ENCODE measurements around the gene KCTD21.
"Not testable (repeated sequence)": the region's sequence is repeated elsewhere in the genome, so short reads cannot be mapped to it uniquely, and the experiment has no call there.

The KCTD21 gene, protein sequence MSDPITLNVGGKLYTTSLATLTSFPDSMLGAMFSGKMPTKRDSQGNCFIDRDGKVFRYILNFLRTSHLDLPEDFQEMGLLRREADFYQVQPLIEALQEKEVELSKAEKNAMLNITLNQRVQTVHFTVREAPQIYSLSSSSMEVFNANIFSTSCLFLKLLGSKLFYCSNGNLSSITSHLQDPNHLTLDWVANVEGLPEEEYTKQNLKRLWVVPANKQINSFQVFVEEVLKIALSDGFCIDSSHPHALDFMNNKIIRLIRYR

DNA sequence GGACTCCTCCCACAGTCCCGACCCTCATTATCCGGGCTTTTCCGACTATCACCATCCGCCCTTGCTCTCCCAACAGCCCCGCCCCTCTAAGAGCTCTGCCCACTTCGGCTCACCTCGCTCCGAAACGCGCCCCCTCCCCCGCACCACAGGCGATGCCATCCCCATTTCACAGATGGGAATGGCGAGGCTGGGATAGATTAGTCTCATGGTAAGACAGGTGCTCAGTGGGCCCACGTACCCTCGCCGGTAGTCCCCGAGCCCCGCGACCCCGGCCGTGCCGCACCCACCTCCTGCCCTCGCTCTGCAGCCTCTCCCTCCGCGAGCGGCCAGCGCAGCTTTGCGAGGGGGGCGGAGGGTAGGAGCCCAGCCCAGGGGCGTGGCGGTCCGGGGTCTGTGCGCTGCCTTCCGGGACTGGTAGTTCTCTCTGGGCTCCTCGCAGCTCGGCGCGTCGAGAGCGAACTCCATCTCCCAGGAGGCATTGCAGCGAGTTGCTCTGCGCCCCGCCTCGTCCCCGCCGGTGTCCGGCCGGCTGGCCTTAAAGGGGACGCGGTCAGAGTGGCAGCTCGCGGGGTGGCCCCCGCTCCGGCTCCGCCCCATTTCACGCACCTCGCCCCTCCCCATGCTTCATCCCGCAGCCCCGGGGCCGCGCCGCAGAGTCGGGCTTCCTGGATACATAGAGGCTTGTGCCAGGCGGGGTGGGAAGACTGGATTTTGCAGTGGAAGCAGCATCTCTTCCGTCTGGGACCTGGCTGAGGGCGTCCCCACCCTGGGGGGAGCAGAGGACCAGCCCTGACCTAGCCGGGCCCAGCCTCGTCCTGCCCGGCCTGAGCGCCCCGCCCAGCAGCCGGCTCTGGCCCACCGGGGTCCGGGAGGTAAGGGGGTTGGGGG is at the start of gene KCTD21, which contains the start of gene USP35:
Gene KCTD21, minus strand, starts transcription at position 341 of the 888 bp plus-strand sequence. CDS start 14,072 bp downstream, outside the sequence.
Gene USP35, plus strand, starts transcription at position 634 of the 888 bp plus-strand sequence. CDS start 7,327 bp downstream, outside the sequence.
- peak; percentile 94 to 95 for ATAC-seq

DNA sequence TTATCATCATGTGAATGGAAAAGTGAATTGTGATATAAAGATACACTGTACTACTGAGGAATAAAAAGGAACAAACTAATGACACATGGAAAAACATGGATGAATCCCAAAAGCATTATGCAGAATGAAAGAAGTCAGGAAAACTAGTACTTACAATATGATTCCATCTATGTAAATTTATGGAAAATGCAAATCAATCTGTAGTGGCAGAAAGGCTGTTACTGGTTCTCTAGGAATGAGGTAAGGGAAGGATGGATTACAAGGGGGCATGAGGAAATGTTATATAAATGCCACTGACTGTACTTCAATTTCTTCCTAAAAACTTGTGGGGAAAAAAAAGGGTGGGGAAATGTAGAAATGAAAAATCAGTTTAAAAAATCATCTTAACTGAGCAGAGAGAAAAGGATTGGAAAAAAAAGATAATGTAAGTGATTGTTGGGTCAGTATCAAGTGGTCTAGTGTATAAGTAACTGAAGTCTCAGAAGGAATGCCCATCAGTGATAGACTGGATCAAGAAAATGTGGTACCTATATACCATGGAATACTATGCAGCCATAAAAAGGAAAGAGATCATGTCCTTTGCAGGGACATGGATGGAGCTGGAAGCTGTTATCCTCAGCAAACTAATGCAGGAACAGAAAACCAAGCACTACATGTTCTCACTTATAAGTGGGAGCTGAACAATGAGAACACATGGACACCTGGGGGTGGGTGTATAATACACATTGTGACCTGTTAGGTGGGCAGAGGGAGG is 49.0 kb upstream of the KCTD21 start:
- no peak for ATAC-seq

DNA sequence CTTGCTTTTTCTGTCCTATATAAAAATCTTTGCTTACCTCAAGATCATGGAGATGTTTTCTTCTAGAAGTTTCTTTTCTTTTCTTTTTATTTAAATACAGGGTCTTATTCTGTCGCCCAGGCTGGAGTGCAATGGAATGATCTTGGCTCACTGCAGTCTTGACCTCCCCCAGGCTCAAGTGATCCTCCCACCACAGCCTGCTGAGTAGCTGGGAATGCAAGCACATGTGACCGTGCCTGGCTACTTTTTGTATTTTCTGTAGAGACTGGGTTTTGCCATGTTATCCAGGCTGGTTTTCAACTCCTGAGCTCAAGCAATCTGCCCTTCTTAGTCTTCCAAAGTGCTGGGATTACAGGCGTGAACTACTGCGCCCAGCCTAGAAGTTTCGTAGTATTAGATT is 45.6 kb upstream of the KCTD21 start:
- ATAC-seq: no peak

DNA sequence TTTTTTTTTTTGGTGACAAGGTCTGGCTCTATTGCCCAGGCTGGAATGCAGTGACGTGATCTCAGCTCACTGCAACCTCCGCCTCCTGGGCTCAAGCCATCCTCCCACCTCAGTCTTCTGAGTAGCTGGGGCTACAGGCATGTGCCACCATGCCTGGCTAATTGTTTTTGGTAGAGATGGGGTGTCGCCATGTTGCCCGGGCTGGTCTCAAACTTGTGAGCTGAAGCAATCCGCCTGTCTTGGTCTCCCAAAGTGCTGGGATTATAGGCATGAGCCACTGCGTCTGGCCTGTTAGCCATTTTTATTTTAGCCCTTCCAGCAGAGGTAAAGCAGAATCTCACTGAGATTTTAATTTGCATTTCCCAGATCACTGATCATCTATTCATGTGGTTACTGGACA is 44.6 kb upstream of the KCTD21 start:
- ATAC-seq: not testable (repeated sequence)

DNA sequence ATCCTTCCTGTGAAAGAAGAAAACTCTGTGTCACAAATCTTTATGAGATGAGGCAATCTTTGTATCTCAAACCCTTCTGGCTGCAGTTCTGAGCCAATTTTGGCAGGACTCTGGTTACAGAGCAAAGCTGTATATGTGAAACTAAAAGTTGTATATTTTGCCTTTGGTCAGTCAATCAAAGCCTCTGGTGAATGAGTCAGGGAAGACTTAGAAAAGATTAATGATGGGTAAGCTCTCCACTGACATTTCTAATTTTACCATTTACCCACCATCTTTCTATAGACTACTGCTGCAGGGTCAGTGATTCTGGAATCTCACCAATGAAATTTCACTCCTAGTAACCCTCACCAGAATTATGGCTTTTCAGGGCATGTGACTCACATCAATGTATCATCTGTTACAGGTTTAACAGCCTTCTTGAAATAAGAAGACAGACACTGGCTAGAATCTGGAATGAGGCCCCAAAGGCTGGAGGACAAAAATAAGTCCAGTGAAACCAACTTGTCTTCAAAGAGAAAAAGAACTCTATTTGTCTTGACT is 43.6 kb upstream of the KCTD21 start:
- ATAC-seq: no peak

DNA sequence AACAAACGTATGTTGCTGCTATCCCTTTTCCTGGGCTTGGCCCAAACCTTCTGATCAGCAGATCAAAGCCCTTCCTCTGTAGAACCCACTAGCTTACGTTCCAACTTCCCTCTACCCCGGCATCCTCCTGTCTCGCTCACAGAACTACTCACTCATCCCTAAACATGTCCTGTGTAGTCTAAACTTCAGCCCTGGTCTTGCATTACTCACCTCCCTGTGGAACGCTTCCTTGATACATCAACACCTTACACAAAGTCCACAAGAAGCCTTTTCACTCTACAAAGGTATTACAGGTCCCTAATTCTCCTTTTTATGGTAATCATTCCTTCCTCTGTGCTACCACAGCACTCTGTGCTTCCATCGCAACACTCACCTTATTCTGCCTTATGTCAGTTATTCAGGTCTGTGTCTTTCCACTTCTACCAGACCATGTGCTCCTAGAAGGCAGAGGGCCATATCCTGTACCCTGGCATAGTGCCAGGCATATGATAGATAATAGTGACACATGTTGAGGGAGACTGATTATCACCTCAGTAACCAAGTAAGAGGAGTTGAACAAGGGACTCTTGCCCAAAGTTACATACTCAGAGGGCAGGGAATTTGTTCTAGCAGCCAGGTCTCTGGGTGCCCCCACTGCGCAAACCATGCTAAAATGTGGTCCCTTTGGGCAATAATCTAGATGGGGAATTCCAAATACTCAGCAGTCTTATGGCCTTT is 41.9 kb upstream of the KCTD21 start:
- ATAC-seq: no peak

DNA sequence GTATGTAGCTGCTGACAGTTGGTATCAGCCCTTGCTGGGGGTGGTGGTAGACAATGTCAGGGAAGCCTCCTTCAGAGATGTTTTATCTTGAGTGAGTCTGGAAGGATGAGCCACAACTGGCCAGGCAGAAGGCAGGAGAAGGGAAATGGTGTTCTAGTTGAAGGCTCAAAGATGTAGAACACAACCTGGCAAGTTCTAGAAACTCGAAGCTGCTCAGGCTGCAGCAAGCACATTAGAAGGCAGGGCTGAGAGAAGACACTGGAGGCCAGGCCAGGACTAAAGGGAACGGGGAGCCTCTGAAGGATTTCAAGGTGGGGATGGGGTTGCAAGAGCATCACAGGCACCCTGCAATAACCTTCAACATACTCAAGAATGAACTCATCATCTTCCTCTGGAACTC is 40.7 kb upstream of the KCTD21 start:
- no peak for ATAC-seq

DNA sequence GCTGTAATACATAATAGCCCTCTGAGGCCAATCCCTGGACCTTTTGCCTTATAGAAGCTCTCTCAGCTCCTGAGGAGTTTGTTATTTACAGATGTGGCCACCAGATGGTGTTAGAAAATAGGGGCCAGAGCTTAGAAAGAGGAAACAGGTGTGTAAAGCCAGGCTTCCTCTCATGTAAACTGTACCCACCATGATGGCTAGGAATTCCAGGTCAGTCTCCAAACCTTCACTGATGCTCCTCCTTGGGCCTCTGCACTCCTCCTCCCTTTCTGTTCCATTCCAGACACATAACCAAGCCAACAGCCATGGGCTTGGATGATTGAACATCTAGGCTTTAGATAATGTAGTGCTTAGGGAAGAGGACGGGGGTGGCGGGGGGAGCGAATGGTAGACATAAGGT is 40.0 kb upstream of the KCTD21 start:
- ATAC-seq: no peak

DNA sequence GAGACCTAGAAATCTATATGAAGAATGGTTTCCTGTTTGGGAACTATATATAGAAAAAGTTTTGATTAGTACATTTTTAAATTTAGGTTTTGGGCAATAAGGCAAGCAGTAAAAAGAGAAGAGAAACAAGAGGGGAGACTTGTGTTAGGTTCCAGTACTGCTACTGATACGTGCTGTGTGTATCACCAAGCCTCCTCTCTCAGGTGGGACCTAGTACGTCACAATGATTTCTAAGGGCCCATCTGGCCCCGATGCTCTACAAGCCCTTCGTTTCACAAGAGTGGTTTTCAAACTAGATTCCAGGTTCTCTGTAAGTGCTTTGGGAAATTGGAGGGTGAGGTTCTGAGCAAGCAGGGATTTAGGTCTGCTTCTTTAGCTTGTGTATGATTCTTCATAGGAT is 39.5 kb upstream of the KCTD21 start:
- ATAC-seq: no peak

DNA sequence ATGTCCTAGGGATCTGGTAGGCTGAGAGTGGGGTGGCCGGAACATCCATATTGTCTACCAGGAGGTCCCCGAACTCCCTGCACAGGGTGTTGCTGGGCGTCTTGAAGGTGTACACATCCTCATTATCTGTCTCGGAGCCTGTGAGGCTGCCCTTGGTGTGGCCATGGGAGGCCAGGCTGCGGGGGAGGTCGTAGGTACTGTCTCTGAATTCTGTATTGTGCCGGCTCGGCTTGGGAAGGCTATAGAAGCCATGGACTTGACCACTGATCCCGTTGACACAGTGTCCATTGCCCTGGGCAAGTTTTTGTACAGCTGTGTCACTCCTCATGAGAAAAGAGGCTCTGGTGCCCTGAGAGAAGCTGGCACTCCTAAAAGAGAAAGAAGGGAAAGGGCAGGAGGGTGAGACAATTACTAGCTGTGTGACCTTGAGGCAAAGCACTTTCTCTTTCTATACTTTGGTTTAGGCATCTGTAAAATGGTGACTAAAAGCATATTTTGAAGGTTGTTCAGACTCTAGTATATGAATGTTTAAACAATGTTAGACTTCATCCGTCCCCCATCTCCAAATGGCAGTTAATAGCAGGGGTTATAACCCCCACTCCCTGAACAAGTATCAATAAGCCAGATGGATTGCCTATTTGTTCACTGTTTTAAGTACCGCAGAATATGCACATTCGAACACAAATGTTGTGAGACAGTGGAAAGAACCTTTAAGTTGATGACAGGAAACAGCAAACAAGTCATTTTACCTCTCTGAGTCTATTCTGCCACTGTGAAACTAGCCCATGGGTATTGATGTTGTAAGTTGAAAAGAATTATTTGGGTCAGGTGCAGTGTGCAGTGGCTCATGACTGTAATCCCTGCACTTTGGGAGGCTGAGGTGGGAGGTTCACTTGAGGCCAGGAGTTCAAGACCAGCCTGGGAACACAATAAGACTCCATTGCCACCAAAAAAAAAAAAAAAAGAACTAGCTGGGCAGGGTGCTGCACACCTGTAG is 38.6 kb upstream of the KCTD21 start:
- ATAC-seq: peak in 1 of 2 donors; percentile 13

DNA sequence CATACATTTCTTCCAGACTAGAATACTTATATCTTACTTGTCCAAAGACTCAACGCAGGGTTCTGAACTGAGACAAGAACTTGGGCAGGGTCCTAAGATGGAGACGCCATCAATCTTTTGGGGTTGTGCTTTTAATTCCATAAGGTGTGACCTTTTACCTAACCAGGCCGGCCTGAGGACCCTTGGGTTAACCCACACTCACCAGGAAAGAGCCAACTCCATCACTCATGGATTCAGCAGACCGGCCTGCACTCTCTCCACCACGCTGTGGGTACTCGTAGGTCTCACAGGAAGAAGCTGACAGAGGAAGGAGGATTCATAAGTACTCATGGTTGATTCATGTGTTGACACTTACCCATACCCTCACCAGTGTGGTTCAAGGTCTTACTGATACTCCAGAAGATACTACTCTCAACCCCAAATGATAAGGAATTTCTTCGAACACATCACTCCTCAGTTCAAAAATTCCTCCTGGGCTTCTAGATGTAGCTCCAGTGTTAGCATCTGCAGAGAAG is 36.5 kb upstream of the KCTD21 start:
- ATAC-seq: no peak

DNA sequence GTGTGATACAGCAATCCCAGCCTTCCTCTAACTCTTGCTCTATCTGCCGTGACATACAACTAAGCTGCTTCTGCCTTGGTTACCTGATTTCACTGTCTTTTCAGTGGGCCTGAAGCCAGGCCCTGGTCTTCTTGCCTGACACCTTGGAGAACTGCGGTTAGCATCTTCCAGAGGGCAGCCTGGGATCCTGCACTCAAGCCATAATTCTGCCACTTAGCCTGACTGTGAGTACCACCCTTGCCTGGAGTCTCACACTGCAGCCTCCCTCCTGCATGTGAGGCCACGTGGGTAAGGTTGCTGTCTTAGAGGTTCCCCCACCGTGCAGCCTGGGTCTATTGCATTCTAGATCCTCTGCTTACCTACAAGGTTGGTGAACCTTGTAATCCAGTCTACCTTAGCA is 36.1 kb upstream of the KCTD21 start:
- ATAC-seq: no peak

DNA sequence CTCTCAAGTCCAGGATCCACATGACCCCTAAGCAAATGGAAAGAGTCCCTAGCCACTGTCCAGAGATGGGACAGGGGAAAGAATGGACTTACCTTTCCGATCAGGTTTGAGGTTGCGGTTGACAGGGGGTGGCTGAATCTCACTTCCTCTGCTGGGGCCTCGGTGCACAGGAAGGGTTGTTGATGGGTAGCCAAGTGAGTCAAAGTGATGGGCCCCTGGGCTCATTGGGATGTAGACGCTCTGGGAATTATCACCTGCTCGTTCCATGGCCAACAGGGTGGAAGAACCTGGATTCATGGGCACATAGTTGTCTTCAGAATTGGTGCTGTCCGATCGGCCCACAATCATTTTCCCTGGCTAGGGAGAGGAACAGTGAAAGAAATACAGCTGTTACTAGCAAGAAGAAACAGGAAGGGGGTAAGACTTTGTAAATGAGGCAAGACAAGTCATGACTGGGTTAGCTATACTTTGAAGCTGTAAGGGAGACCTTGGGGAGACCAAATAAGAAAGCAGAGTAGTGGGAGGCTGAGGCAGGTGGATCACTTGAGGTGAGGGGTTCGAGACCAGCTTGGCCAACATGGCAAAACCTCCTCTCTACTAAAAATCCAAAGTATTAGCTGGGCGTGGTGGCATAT is 35.0 kb upstream of the KCTD21 start:
- ATAC-seq: no peak

DNA sequence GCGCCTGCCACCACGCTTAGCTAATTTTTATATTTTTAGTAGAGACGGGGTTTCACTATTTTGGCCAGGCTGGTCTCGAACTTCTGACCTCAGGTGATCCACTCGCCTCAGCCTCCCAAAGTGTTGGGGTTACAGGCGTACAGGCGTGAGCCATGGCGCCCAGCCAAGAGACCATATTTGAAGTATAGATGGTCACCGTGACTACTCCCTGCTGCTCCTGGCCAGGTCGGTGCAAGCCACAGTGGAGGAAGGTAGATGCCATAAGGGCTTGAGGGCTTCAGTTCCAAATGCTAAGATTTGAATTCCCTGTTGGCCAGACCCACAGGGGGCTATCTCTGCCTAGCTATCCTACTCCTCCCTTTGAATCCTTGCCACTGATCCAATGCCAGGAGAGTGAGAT is 34.3 kb upstream of the KCTD21 start:
- ATAC-seq: not testable (repeated sequence)

DNA sequence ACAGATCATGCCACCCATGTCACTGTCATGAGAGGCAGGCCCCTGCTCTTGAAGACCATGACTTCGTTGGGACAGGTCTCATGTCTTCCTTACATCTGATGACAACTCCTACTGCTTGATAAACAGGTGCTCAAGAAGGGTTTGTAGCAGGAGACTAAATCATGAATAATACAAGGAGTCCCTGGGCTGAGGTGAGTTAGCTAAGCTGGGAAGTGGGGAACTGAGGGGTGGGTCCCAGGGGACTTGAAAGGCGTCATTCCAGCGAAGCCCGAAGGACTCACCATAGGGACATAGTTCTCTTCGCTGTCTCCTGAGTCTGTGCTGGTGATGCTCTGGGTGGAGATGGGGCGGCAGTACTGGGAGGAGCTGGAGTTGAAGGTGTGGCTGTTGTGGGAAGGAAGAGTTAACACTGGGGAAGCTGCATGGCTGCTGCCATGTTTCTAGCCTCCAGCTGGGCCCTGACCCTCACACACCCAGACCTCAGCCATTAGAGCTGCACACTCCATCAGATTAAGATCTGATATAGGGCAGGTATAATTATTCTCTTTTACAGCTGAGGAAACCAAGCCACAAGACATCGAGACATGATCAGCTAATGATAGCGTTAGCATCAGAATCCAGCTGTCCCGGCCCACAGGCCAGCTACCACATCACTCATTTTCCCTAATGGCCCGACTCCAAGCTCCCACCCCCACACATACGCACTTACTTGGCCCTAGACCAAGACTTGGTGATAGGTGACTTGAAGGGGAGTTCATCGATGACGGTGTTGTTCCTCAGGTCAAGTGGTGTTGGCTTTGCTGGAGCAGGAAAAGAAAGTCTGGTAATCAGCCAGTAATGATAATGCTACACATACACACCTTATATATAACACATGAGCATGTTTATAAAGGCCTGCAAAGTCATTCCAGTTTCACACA is 33.2 kb upstream of the KCTD21 start:
- no peak for ATAC-seq

DNA sequence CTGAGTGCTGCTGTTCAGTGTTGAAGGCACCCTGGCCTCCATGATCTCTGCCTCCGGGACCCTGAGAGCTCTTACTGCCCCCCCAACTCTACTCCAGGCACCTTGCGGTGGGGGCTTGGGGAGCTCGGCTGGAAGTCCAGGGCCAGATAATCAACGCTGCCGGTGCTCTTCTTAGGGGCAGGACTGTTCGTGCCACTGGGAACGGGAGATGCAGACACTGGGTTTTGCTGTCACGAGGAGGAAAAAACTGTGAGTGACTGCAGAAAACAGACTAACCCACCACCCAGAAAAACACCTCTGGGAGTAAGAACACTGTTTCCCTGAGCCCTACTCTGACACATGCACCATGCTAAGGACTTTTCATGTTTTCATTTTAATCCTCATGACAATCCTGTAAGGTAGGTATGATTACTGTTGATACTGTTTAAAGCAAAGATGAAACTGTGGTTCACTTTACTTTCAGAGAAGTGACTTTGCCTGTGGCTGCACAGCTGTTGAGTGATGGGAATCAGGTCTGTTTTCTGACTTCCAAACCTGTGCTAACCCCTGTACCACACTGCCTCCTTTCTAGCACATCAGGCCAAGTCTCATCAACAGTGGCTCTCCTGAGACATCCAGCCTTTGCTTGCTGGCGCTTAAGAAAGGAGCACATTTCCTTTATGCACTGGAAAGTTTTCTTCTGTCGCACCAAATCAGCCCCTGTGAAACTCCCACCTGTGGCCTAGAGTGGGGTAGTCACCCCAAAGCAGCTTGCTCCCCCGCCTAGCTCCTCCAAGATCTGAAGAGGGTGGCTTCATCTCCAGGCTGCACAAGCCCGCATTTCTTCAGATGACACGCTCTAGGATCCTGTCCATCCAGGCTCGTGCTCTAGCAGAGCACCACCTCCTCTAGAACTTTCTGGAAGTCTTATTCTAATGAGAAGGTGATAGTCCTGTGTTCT is 32.1 kb upstream of the KCTD21 start:
- ATAC-seq: no peak

DNA sequence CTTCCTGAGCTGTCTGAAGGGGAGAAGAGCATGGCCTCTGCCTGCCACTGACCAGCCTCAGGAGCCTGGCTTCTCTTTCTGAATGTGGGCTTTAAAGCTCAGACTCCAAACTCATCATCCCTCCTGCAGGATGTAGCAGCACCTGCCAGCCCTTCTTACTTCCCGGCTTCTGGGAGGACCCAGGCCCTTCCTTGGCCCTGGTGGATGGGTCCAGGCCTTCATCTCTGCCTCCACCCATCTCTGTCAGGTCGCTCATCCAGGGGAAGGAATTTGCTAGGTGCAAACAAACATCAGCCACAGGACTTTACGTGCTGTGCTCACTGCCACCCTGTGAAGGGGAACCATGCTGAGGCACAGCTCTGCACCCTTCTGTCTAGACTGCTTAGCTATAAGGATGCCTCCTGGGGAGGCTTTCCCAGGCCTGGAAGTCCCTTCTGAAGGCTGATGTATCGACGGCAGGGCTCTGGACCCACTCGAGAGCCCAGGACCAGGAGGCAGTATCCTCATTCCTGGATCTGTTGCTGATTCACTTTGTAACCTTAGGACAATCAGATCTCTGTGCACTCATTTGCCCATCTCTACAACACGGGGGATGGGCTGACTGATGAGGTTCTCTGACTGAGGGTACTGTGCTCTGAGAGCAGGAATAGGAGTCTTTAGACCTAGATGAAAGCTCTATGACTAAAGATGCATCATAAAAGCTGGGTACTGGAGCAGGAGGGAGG is 31.2 kb upstream of the KCTD21 start:
- no peak for ATAC-seq

All from activated CD4-positive, CD25-positive, alpha-beta regulatory T cell treated with anti-CD3 and anti-CD28 coated beads, Interleukin-2, amount 50 U/mL, for 24 hours (primary cell).